Measurements from ENCODE around the gene SPATA6L.

Gene SPATA6L

GRCh38 chr9:4700932-4701331 lies 34.7 kb upstream of the SPATA6L start:
- TF ChIP-seq Cebpa-rat (IDR thresholded peaks at IDR 0.05): peak in 2 of 11 experiments; percentile 26 to 39; a peak in 1 of 22 replicates
- Histone ChIP-seq H3K4me1 (no peaks in the 10 kb centered on the region), H3K4me2 (no peak overlapping the region), H3K9me3 (replicated peaks in 1 of 11) (no peaks in the 10 kb centered on the region), H4K20me1 (peaks cover 0 to 5% (median 0%) of the 10 kb centered on the region in 11 experiments; a peak in 1 of 22 replicates), H3K4me3 (no peak overlapping the region), H3K27me3 (no peaks in the 10 kb centered on the region), H3K9ac (no peak overlapping the region), H3K27ac (no peak overlapping the region), H3K36me3 (peaks cover 63 to 100% (median 95%) of the 10 kb centered on the region in 11 experiments; a peak in 21 of 22 replicates)

DNA sequence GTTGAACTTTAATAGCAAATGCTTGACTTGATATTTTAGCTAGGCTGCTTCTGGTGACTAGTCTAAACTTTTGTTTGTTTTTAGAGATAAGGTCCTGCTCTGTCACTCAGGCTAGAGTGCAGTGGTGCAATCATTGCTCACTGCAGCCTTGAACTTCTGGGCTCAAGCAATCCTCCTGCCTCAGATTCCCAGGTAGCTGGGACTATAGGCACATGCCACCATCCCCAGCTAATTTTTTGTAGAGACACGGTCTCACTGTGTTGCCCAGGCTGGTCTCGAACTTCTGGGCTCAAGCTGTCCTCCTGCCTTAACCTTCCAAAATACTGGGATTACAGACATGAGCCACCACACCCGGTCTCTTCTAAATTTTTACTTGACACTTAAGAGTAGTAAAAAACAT lies 33.8 kb upstream of the SPATA6L start:
- TF ChIP-seq Cebpa-rat (IDR thresholded peaks at IDR 0.05): no peak
- Histone ChIP-seq H3K27ac (no peak overlapping the region), H3K4me3 (no peak overlapping the region), H3K9ac (no peak overlapping the region), H3K4me1 (no peaks in the 10 kb centered on the region), H3K27me3 (no peaks in the 10 kb centered on the region), H3K9me3 (replicated peaks in 1 of 11) (no peaks in the 10 kb centered on the region), H4K20me1 (peaks cover 0 to 11% (median 0%) of the 10 kb centered on the region in 11 experiments; a peak in 4 of 22 replicates), H3K36me3 (peaks cover 67 to 100% (median 96%) of the 10 kb centered on the region in 11 experiments), H3K4me2 (no peak overlapping the region)

DNA sequence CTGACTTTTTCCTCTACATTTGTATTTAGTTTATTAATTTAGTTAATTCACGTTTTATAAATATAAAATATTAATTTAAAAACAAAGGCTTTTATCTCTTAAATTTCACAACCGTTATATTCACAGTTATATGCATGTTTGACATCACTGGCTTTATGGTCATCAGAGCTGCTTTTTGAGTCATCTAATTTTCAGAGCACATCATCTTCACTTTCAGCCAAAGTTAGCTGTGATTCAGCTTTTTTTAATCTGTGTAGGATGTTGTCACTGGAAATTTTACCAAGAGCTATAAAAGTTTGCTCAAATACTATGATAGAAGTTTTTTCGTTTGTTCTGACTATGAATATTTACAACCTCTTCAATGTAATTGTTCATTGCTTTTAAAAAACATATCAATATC lies 25.5 kb upstream of the SPATA6L start:
- Histone ChIP-seq H3K36me3 (peaks cover 74 to 99% (median 84%) of the 10 kb centered on the region in 11 experiments), H3K4me1 (no peaks in the 10 kb centered on the region), H3K27me3 (no peaks in the 10 kb centered on the region)

GRCh38 chr9:4690144-4690543 lies 23.9 kb upstream of the SPATA6L start:
- no peak overlapping the region for H3K9ac ChIP-seq

More for the DNA sequence above, 25.5 kb upstream of the SPATA6L start:
- Histone ChIP-seq H3K4me2 (no peak overlapping the region), H3K27ac (no peak overlapping the region), H3K4me3 (no peak overlapping the region), H4K20me1 (peaks cover 0 to 23% (median 5%) of the 10 kb centered on the region in 11 experiments; a peak in 6 of 22 replicates), H3K9ac (no peak overlapping the region), H3K9me3 (replicated peaks in 1 of 11) (no peaks in the 10 kb centered on the region)
- no peak for TF ChIP-seq Cebpa-rat (IDR thresholded peaks at IDR 0.05)

GRCh38 chr9:4689687-4690104 lies 23.4 kb upstream of the SPATA6L start:
- no peak overlapping the region for H3K4me2 ChIP-seq

More at GRCh38 chr9:4690144-4690543, 23.9 kb upstream of the SPATA6L start:
- H3K9me3 ChIP-seq (replicated peaks in 1 of 11): no peaks in the 10 kb centered on the region
- H3K27ac ChIP-seq: no peak overlapping the region
- H3K4me2 ChIP-seq: no peak overlapping the region
- peaks cover 74 to 99% (median 85%) of the 10 kb centered on the region in 11 experiments for H3K36me3 ChIP-seq
- H3K4me1 ChIP-seq: no peaks in the 10 kb centered on the region
- H3K4me3 ChIP-seq: no peak overlapping the region
- TF ChIP-seq Cebpa-rat (IDR thresholded peaks at IDR 0.05): no peak
- peaks cover 0 to 18% (median 5%) of the 10 kb centered on the region in 11 experiments; a peak in 7 of 22 replicates for H4K20me1 ChIP-seq
- H3K27me3 ChIP-seq: no peaks in the 10 kb centered on the region

DNA sequence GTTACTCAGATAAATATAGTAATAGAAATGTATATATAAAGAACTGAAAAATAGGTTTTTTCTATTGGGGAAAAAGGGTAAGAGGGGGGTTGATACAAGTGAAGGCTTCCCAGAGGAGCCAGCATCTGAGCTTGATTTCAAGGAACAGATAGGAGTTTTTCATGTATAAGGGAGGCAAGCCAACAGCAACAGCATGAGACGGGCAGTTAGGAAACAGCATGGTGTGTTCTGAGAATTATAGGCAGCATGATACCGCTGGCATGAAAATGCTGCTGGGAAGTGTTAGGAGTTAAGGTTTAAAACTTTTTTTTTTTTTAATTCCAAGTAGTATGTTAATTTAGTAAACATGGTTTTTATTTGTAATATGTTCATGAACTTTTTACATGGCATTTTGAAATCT lies 22.7 kb upstream of the SPATA6L start:
- Histone ChIP-seq H3K27ac (no peak overlapping the region), H3K36me3 (peaks cover 68 to 99% (median 79%) of the 10 kb centered on the region in 11 experiments), H3K27me3 (no peaks in the 10 kb centered on the region), H3K9ac (no peak overlapping the region), H4K20me1 (peaks cover 0 to 25% (median 6%) of the 10 kb centered on the region in 11 experiments; a peak in 7 of 22 replicates), H3K4me3 (no peak overlapping the region), H3K4me1 (no peaks in the 10 kb centered on the region), H3K4me2 (no peak overlapping the region), H3K9me3 (replicated peaks in 1 of 11) (no peaks in the 10 kb centered on the region)
- TF ChIP-seq Cebpa-rat (IDR thresholded peaks at IDR 0.05): no peak

More at GRCh38 chr9:4689687-4690104, 23.4 kb upstream of the SPATA6L start:
- Histone ChIP-seq H3K36me3 (peaks cover 74 to 99% (median 85%) of the 10 kb centered on the region in 11 experiments), H3K9me3 (replicated peaks in 1 of 11) (no peaks in the 10 kb centered on the region), H3K27ac (no peak overlapping the region), H3K27me3 (no peaks in the 10 kb centered on the region), H3K4me3 (no peak overlapping the region), H3K4me1 (no peaks in the 10 kb centered on the region), H3K9ac (no peak overlapping the region), H4K20me1 (peaks cover 0 to 20% (median 6%) of the 10 kb centered on the region in 11 experiments; a peak in 8 of 22 replicates)
- no peak for TF ChIP-seq Cebpa-rat (IDR thresholded peaks at IDR 0.05)

DNA sequence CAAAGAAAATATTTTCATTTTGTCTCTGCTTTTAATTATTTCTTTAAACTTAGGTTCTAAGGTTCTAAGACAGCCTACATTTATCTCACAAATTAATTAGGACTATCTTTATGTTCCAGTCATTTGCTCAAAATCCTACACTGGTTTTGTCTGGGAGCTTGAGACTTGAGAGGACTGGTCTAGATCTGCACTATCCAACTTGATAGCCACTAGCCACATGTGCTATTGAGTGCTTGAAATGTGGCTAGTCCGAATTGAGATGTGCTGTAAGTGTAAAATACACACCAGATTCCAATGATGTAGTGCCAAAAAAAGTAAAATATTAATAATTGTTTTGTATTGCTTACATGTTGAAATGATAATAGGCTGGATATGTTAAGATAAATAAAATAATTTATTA lies 20.3 kb upstream of the SPATA6L start:
- Histone ChIP-seq H3K9me3 (replicated peaks in 1 of 11) (no peaks in the 10 kb centered on the region), H3K9ac (no peak overlapping the region), H3K27me3 (no peaks in the 10 kb centered on the region), H4K20me1 (peaks cover 0 to 35% (median 10%) of the 10 kb centered on the region in 11 experiments; a peak in 8 of 22 replicates), H3K4me3 (no peak overlapping the region), H3K4me1 (peaks cover 0 to 7% (median 0%) of the 10 kb centered on the region in 10 experiments; a peak in 6 of 20 replicates), H3K4me2 (no peak overlapping the region), H3K27ac (no peak overlapping the region), H3K36me3 (peaks cover 56 to 83% (median 64%) of the 10 kb centered on the region in 11 experiments)
- no peak for TF ChIP-seq Cebpa-rat (IDR thresholded peaks at IDR 0.05)

- H3K4me2 ChIP-seq: no peak overlapping the region
- no peak overlapping the region for H3K4me3 ChIP-seq
- no peaks in the 10 kb centered on the region for H3K9me3 ChIP-seq (replicated peaks in 1 of 11)
- no peak overlapping the region for H3K9ac ChIP-seq
- peaks cover 0 to 39% (median 10%) of the 10 kb centered on the region in 11 experiments; a peak in 8 of 22 replicates for H4K20me1 ChIP-seq
- no peak overlapping the region for H3K27ac ChIP-seq
- TF ChIP-seq Cebpa-rat (IDR thresholded peaks at IDR 0.05): no peak
- no peaks in the 10 kb centered on the region for H3K27me3 ChIP-seq
- peaks cover 51 to 79% (median 59%) of the 10 kb centered on the region in 11 experiments for H3K36me3 ChIP-seq
- H3K4me1 ChIP-seq: peaks cover 3 to 12% (median 4%) of the 10 kb centered on the region in 10 experiments; a peak in 19 of 20 replicates
These were observed 19.8 kb upstream of the SPATA6L start for GRCh38 chr9:4686112-4686511.

DNA sequence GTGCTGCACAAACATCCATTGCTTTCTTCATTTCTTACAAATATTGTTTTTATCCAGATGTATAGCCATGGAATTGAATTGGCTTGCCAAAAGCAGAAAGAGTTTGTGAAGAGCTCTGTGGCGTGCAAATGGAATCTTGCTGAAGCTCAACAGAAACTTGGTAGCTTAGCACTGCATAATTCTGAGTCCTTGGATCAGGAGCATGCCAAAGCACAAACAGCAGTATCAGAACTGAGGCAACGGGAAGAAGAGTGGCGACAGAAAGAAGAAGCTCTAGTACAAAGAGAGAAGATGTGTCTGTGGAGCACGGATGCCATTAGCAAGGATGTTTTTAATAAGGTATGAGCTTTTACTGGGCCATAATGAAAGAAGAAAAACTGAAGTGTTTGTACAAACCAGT lies 18.5 kb upstream of the SPATA6L start:
- Histone ChIP-seq H3K9ac (no peak overlapping the region), H3K36me3 (peaks cover 38 to 66% (median 46%) of the 10 kb centered on the region in 11 experiments), H3K4me2 (no peak overlapping the region), H3K27ac (no peak overlapping the region), H3K27me3 (no peaks in the 10 kb centered on the region), H3K4me3 (no peak overlapping the region), H4K20me1 (peaks cover 0 to 40% (median 6%) of the 10 kb centered on the region in 11 experiments; a peak in 8 of 22 replicates), H3K9me3 (replicated peaks in 1 of 11) (no peaks in the 10 kb centered on the region), H3K4me1 (peaks cover 12 to 20% (median 15%) of the 10 kb centered on the region in 10 experiments)
- no peak for TF ChIP-seq Cebpa-rat (IDR thresholded peaks at IDR 0.05)

Measured in BLaER1 treated with 17β-estradiol and CSF1 and Interleukin-3, amounts not matched to agents 10 nM and 100 nM (cell line).